NCI-H748 treated with DMSO at 0.1 percent for 48 hours (cell line): Measurements from ENCODE around the gene DCLRE1B.
A peak's percentile ranks its signal among the peaks of the same experiment; 100 is the strongest.

ENCODE experiments used
- DNase-seq: peaks from one replicate; lab custom pipeline; 2025; lab: John Stamatoyannopoulos, UW

The DCLRE1B gene

DNA sequence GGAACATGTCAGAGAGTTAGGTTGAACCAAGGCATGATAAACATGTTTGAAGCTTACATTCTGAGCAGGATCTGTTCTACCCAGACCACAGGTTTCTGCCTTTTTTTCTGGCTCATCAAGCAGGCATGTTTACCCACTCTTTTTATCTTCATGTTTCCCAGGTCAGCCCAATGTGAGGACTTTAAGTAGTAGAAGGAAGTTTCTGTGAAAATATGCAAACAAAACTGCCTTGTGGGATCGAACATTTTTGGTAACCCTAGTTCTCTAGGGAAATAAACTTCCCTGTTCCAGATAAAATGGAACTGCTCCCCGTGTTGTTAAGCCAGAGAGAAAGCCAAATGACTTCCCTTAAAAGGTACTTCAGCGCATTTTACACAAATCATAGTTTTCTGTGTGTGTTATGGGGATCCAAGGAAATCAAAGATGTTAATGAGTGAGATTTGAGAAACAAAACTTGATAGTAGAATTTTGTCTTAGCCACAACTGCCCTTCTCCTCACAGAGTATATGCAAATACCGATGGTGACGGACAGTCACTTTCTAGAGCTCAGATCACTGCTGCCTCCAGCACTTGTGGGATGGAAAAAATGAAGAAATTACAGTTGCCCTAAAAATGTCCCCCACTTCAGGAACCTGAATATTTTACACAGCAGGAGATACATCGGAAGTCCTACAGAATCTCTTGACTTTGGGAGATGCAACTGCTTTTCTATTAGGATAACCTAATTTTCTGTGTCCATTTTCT lies 23.2 kb downstream of the DCLRE1B start:
- DNase-seq: no peak

DNA sequence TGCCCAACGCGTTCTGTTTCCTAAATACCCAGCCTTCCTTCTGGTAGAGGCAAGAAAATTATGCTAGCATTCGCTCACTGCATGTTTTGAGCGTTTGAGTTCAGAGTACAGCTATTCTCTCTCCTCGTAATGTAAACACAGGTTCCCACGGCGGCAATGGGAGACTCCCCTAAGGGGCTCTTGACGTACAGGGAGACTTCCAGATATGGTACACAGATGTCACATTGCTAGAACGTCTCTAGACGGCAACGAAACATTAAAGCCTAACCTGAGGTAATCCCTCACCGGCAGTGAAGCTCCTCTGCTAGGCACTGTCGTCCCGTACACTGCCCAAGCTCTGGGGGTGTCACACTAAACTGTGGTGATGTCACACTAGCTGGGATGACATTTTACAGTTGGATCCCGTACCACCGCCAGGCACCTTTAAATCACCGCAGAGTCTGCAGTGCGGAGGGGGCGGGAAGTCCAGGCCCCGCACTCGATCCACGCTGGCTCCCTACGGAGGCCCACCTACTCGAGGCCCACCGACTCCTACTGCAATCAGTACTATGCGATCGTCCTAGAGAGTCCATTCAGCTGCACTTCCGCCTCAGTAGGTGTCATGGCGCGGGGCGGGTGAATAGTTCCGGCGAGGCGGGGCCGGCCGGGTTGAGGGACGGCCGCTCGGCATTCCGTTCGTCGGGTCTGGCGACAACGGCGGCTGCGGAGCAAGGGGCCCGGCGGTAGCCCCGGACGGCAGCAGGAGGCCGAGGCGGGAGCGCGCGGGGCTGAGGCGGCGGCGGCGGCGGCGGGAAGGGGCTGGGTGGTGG lies 24.0 kb downstream of the DCLRE1B start, which contains the start of gene HIPK1:
HIPK1 (plus strand) TSS at position 384 of the 809 bp plus-strand sequence.
- DNase-seq: peak; percentile 73

DNA sequence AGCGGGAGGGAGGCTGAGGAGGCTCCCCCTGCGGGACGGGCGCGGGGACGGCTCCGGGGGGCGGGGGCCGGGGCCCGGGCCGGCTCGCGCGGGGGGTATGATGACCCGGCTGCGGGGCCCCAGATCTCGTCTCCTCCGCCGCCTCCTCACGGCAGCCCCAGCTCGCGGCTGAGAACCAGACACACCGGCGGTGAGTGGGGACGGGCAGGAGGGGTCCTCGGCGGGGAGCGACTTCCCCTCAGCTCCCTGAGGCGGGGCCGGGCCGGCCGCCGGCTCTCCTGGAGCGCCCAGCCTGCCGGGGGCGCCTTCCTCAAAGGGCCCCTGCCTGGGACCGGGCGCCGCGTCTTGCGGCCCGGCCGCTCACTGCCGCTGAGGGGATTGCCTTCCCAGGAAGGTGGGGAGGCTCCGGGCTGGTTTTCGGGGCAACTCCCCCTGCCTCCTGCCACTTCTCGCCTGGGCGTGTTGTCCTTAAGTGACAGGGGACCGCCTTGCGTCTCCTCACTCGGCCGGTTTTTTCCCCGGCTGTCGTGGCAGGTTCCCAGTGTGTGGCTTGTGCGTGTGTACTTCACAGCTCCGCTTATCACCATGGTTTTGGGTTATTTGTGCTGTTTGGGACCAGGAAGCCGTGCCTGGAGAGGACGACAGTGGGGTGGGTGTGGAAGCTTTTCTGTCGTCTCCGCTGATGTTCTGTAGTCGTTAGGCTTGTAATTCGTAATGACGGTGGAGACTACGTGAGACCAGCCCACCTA lies 24.8 kb downstream of the DCLRE1B start:
- no peak for DNase-seq

DNA sequence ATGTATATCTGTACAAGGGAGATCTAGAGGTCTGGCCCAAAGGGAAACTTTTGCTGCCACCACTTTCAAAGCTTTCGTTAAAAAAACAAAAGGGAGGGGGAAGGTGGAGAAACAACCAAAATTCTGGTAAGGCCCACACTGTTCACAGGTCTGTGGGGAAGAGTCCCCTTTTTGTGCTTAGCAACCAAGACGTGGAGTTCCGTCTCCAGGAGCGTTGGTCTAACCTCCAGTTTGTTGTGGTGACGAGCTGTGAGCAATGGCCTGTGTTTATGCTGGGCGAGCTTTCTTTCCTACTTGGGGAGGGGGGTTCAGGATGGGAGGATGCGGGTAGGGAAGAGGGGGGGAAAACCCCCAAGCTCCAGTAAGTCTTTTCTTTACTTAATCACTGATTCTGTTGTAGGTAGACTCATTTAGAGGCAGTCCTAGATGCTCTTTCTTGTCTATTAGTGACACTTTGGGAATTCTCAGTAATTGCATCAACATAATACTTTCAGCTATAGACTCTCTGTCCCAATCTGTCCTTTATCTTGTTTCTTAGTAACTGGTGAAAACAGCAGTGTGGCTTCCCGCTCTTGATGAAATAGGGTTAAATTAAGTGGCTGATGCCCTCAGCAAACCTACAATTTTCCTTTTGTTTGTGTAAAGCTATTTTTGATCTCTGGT lies 25.5 kb downstream of the DCLRE1B start:
- DNase-seq: no peak

DNA sequence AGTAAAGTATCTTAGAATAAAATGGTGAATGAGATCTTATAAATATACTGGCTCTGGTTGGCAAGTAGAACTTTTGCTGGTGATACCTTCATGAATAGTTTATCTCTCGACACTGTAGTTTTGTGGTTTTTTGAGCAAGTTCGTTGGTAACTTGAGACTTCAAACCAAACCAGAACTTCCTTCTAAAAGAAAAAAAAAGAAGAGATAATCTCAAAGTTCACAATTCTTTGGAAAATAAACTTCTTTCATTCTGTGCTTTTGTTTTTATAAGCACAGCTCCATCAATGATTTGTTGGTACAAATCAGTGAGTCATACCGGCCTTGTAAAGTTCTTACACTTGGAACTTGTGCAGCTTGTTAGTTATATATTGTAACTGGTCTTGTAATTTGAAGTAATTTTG lies 26.3 kb downstream of the DCLRE1B start:
- no peak for DNase-seq

DNA sequence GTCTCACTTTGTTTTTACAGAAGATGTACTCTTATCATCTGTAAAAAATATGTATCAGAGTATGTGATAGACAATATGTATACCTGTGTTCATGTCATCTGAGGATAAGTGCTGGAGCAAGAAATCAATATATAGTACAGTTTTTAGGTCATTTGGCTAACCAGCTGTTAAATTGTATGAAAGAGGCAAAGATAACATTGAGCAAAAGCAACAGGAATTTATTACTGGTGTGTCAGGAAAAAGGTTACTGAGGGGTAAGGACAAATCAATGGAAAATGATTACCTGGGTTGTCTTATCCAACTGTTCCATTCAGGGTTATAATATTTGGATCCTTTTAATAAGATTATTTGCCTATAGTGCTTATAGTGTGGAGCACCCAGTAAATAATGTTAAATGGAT lies 28.9 kb downstream of the DCLRE1B start:
- DNase-seq: no peak

DNA sequence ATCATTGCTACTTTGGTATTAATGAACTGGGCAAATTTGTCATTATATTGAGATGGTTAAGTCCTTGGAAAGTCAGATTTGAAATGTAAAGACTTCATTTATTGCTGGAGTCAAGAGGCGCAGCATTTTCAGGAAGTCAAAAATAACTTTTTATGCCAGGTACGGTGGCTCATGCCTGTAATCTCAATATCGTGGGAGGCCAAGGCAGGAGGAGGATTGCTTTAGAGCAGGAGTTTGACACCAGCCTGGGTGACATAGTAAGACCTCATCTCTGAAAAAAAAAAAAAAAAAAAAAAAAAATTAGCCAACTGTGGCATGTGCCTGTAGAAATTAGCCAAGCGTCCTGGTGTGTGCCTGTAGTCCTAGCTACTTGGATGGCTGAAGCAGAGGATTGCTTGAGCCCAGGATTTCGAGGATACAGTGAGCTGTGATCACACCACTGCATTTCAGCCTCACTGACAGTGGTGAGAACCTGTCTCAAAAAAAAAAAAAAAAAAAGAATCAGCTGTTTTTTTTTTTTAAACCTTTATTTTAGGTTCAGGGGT lies 29.5 kb downstream of the DCLRE1B start:
- no peak for DNase-seq

DNA sequence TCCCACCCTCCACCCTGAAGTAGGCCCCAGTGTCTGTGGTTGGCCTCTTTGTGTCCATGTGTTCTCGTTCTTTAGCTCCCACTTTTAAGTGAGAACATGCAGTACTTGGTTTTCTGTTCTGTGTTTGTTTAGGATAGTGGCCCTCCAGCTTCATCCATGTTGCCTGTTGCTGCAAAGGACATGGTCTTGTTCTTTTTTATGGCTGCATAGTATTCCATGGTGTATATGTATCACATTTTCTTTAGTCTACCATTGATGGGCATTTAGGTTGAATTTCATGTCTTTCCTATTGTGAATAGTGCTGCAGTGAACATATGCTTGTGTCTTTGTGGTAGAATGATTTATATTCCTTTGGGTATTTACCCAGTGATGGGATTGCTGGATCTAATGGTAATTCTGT lies 30.1 kb downstream of the DCLRE1B start:
- DNase-seq: no peak

DNA sequence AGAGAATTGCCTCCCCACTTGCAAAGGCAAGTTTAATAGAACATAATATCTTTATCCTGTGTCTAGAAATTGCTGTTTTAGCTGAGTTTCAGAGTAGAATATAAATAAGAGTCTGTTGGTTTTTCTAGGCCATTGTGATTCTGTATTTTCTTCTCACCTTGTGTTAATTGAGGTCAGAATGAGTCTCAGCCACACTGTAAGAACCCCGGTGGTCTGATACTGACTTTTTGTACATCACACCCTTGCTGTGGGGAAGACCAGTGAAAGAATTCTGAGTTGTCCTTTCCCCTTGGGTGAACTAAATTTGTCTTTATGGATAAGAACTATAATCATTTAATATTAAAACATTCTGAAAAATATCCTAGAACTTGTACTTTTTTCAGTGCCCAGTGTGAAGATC lies 30.8 kb downstream of the DCLRE1B start:
- DNase-seq: no peak

DNA sequence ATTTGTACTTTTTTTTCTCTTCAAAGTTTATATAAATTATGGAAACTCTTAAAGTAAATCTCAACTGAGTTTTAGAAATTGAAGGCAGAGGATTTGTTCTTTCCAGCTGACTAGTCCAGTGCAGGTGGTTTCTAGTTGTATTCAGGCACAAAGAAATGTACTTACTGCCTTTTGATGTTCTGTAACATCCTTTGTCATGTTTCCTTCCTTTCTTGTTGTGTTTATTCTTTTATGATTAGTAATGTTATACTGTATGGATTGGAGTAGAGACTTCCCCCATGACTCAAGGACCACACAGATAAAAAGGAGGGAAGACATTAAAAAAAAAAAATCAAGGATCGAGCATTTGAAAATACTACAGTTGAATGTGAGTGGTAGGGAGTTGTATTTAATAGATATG lies 32.0 kb downstream of the DCLRE1B start:
- DNase-seq: no peak

DNA sequence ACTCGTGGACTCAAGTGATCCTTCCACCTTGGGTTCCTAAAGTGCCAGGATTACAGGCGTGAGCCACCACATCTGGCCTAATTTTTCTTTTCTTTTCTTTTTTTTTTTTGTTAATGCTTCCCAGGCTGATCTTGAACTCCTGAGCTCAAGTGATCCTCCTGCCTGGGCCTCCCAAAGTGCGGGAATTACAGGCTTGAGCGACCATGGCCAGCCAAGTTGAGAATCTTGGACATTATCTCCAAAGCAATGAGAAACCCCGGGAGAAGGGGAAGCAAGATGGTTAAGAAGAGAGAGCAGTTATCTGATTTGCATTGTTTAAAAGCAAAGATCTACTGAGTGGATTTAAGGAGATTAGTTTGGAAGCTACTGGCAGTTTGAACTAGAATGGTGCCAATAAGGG lies 33.1 kb downstream of the DCLRE1B start:
- no peak for DNase-seq

DNA sequence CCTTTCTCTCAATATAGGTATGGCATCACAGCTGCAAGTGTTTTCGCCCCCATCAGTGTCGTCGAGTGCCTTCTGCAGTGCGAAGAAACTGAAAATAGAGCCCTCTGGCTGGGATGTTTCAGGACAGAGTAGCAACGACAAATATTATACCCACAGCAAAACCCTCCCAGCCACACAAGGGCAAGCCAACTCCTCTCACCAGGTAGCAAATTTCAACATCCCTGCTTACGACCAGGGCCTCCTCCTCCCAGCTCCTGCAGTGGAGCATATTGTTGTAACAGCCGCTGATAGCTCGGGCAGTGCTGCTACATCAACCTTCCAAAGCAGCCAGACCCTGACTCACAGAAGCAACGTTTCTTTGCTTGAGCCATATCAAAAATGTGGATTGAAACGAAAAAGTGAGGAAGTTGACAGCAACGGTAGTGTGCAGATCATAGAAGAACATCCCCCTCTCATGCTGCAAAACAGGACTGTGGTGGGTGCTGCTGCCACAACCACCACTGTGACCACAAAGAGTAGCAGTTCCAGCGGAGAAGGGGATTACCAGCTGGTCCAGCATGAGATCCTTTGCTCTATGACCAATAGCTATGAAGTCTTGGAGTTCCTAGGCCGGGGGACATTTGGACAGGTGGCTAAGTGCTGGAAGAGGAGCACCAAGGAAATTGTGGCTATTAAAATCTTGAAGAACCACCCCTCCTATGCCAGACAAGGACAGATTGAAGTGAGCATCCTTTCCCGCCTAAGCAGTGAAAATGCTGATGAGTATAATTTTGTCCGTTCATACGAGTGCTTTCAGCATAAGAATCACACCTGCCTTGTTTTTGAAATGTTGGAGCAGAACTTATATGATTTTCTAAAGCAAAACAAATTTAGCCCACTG lies 35.5 kb downstream of the DCLRE1B start:
- no peak for DNase-seq

DNA sequence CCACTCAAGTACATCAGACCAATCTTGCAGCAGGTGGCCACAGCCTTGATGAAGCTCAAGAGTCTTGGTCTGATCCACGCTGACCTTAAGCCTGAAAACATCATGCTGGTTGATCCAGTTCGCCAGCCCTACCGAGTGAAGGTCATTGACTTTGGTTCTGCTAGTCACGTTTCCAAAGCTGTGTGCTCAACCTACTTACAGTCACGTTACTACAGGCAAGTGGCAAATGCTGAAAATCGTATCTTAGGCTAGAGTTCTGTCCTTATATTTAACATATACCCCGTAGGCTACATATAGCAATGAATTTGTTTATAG lies 36.1 kb downstream of the DCLRE1B start:
- no peak for DNase-seq

DNA sequence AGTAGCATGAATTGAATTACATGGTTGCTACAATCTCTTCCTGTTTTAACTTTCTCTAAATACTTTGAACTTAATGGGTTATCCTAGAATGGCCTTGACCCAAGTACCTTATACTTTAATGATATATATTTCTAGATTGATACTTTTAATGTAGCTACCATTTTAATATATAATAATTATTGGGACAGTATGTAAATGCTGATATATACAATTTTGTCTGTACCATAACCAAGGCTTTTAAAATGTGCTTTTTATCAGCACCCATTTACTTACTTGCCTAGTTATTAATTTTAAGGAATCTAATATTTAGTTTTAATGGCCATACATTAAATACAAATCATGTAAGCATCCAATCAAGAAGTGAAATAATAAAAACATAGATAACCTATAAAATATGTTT lies 37.4 kb downstream of the DCLRE1B start:
- DNase-seq: no peak

DNA sequence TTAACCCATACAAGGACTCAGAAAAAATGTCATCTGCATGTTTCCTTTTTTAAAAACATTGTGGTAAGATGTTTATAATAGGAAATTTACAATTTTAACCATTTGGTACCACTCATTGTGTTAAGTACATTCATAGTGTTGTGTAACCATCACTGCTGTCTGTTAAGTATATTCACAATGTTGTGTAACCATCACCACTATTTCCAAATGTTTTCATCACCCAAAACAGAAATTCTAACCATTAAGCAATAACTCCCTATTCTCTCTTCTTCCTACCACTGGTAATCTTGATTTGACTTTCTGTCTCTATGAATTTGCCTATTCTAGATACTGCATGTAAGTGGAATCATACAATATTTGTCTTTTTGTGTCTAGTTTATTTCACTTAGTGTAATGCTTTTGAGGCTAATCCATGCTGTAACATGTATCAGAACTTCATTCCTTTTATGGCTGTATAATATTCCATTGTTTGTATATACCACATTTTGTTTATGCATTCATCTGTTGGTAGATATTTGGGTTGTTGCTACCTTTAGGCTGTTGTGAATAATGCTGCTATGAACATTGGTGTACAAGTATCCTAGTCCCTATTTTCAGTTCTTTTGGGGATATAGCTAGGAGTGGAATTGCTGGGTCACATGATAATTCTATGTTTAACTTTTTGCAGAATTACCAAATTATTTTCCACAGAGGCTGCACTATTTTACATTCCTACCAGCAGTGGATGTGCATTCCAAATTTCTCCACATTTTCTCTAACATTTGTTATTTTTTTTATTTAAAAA lies 38.1 kb downstream of the DCLRE1B start:
- no peak for DNase-seq

DNA sequence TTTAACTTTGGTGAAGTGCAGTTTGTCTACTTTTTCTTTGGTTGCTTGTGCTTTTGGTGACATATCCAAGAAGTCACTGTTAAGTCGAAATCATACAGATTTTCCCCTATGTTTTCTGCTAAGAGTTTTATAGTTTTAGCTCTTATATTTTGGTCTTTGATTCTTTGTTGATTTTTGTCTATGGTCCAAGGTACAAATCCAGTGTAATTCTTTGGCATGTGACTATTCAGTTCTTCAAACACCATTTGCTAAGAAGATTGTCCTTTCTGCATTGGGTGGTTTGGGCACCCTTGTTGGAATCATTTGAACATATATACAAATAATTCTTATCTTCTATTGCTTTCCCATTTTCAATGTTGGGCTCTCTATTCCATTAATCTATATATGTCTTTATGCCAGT lies 40.2 kb downstream of the DCLRE1B start:
- DNase-seq: no peak

DNA sequence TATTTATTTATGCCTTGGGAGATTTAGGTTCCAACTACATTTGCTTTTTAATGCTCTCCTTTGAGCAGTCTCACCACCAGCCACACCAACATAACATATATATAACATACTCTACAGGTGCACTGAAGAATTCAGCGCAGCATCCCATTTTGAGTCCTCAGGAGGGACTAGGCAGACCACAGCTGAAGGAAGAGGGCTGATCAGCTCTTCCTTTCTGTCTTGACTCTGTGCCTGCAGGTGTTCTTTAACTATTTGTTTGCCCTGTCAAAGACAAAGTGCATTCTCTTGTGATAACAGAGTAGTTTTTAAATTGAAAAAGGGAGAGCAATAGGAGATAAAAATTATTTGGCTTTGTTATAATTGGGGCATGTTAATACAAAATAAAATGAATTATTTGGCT lies 41.0 kb downstream of the DCLRE1B start:
- DNase-seq: no peak

DNA sequence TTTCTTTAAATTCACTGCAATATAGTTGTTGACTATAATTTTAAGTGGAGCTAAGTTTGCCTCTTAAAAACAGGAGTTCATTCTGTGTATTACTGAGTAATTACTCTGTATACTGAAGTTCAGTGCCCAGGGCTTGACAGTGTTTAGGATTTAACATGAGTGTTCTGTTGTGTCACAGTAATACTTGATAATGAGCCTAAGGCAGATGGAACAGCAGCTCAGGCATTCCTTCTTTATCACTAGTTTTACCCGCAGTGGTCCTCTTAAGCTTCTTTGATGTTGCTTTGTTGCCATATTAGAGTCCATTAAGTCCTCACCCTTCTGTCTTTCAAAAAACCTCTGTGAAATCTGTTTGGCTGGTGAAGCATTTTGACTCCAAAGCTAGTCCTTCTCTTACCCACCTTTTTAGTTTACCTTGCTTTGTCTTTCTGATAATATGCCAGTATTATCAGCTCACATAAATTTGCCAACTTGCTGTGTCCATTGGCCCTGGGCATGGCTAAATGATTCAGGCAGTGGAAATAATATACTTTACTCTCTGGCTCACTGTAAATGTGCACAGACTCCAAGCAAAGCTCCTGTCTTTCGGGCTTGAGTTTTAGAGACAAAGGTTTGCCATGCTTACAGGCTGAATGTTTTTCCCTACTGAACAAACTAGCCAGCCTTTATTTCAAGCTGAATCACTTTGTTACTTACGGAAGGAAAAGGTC lies 41.7 kb downstream of the DCLRE1B start:
- no peak for DNase-seq

DNA sequence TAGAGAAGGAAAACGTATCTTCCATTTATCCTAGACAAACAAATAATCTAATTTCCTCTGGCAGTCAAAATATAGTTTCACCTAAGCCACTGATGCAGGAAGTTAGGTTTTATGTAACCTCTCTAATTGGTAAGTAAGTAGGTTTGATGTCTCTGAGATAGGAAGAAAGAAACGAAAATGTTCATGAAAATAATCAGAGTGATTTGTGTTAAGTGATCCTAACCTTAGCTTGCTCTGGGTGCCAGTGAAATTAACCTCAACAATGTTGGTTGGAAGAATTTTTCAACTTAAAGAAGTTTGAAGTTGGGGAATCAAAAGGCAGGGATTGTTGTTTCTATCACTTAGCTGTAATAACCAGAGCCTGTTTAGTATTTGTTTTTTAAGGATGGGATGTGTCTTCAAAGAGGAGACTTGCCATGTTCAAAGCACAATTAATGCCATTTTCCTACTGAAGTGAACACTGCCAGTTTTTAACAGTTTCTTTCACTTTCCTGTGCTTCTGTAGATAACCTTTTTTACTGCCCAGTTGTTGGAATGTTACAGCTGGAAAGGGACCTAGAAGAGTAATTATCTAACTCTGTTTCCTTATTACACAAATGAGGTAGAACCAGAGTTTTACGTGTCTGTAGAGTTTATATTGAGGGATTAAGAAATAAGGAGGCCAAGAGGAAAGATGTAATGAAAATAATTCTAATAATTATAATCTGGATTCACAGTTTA lies 42.4 kb downstream of the DCLRE1B start:
- no peak for DNase-seq
